Measurements from ENCODE around the gene ZDHHC7. TPM values are rescaled to one million over a fixed set of nuclear protein-coding genes. Genes with fewer than 3 reads are reported as not detected.

The ZDHHC7 gene
- total and polyA plus RNA-seq, 2 of the 8 experiments (the other 6 are each of a cell fraction or from before 2014, with no cell fraction given), result 40.5 to 56.3 TPM

DNA sequence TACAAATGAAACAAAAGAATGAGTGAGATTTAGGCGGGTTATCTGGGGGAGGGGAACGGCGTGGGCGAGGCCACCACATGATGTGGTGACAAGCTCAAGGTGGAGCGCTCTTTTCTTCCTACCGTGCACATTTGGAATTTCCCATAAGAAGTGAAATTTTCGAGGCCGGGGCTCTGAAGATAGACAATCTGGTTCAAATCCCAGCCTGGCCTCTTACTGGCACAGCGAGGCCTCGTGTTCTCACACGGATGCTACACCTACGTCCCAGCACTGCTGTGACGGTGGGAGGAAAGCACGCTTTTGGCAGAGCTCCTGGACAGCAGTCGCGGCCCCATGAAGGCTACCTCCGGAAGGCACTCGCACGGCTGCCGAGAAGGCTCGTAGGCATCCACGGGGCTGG lies 25.2 kb downstream of the ZDHHC7 start (continued):
- TF ChIP-seq, protein P1, sequence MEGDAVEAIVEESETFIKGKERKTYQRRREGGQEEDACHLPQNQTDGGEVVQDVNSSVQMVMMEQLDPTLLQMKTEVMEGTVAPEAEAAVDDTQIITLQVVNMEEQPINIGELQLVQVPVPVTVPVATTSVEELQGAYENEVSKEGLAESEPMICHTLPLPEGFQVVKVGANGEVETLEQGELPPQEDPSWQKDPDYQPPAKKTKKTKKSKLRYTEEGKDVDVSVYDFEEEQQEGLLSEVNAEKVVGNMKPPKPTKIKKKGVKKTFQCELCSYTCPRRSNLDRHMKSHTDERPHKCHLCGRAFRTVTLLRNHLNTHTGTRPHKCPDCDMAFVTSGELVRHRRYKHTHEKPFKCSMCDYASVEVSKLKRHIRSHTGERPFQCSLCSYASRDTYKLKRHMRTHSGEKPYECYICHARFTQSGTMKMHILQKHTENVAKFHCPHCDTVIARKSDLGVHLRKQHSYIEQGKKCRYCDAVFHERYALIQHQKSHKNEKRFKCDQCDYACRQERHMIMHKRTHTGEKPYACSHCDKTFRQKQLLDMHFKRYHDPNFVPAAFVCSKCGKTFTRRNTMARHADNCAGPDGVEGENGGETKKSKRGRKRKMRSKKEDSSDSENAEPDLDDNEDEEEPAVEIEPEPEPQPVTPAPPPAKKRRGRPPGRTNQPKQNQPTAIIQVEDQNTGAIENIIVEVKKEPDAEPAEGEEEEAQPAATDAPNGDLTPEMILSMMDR (IDR thresholded peaks at IDR 0.05; ENCODE audit: control extremely low read depth in 1 of 3, insufficient read depth in 1 of 3, low read depth in 1 of 3, low read length in 3 of 3), result no peak
- TF ChIP-seq RBBP5 (IDR thresholded peaks at IDR 0.05; ENCODE audit: borderline replicate concordance, low read depth, low read length) (no peak), TEAD4 (IDR thresholded peaks at IDR 0.05; ENCODE audit: low read depth, low read length) (no peak), POU5F1 (IDR thresholded peaks at IDR 0.05; ENCODE audit: low read depth, low read length) (no peak)

All from H1 (cell line).